SU-DHL-6 (cell line): ENCODE data around the gene QPCT.

Source experiments
- CTCF ChIP-seq: fragments of 200-600 bp; sonication (generic); IDR thresholded peaks from one replicate; pipeline ENCODE4 v1.5.1; 2017; ENCODE audit warnings: antibody characterized with exemption, mild to moderate bottlenecking, low read length, moderate library complexity; ENCODE audit not compliant: insufficient read depth, poor library complexity, severe bottlenecking
- EZH2phosphoT487 ChIP-seq: fragments of 200-600 bp; sonication (generic), shearing (Covaris generic); conservative IDR thresholded peaks from 2 replicates; pipeline ENCODE4 v1.6.1; 2018; ENCODE audit warnings: mild to moderate bottlenecking, antibody characterized with exemption, low read length, moderate library complexity, mixed read lengths

GRCh38 chr2:37364351-37364750, 19.9 kb downstream of the QPCT start:
- TF ChIP-seq CTCF (no peak), EZH2phosphoT487 (no peak)
